Loucy (cell line): ENCODE data around the gene SOCS6.

Experiments
- CTCF ChIP-seq: fragments of 200-600 bp; sonication (generic); conservative IDR thresholded peaks from 2 replicates; pipeline ENCODE4 v1.5.1; 2014; ENCODE audit warnings: mild to moderate bottlenecking, antibody characterized with exemption, low read length
- EZH2phosphoT487 ChIP-seq: fragments of 200-600 bp; IDR thresholded peaks from 2 replicates; pipeline ENCODE4 v1.6.1; 2018; ENCODE audit warnings: antibody characterized with exemption, mild to moderate bottlenecking, moderate library complexity, borderline replicate concordance

GRCh38 chr18:70329071-70329470 lies 40.2 kb downstream of the SOCS6 start:
- TF ChIP-seq EZH2phosphoT487, result no peak
- no peak for TF ChIP-seq CTCF
